GM23248 (cell line): Measurements from ENCODE around the gene SLC13A5. TPM values are rescaled to one million over a fixed set of nuclear protein-coding genes. Genes with fewer than 3 reads are reported as not detected.

Source experiments
- DNase-seq: peaks from one replicate; pipeline ENCODE4 v3.0.0-alpha.2; 2015
- H2AFZ ChIP-seq: fragments of 200-600 bp; sonication (generic); 2 replicates; pipeline ENCODE4 v1.6.1; 2016; ENCODE audit warnings: antibody characterized with exemption
- H3F3A ChIP-seq: fragments of 200-600 bp; sonication (generic); 2 replicates; pipeline ENCODE4 v1.6.1; 2016; ENCODE audit warnings: mild to moderate bottlenecking, antibody characterized with exemption, mixed run types; ENCODE audit not compliant: insufficient read depth
- H3K27ac ChIP-seq: fragments of 200-600 bp; sonication (generic); 2 replicates; pipeline ENCODE4 v1.5.1; 2016; ENCODE audit warnings: mild to moderate bottlenecking
- H3K27me3 ChIP-seq: fragments of 200-600 bp; sonication (generic); replicated peaks from 2 replicates; pipeline ENCODE4 v1.6.1; 2016; ENCODE audit warnings: mild to moderate bottlenecking; ENCODE audit not compliant: insufficient read depth
- H3K36me3 ChIP-seq: fragments of 200-600 bp; sonication (generic); 2 replicates; pipeline ENCODE4 v1.6.1; 2016; ENCODE audit warnings: low read depth, mild to moderate bottlenecking
- H3K4me1 ChIP-seq: fragments of 200-600 bp; sonication (generic); 2 replicates; pipeline ENCODE4 v1.6.1; 2016; ENCODE audit warnings: mild to moderate bottlenecking; ENCODE audit not compliant: insufficient read depth
- H3K4me2 ChIP-seq: fragments of 200-600 bp; sonication (generic); one replicate; pipeline ENCODE4 v1.6.1; 2016; ENCODE audit warnings: mild to moderate bottlenecking; ENCODE audit not compliant: unreplicated experiment
- H3K4me3 ChIP-seq: fragments of 200-600 bp; sonication (generic); 2 replicates; pipeline ENCODE4 v1.5.1; 2016; ENCODE audit warnings: mild to moderate bottlenecking
- H3K79me2 ChIP-seq: fragments of 200-600 bp; sonication (generic); 2 replicates; pipeline ENCODE4 v1.6.1; 2016; ENCODE audit warnings: mild to moderate bottlenecking; ENCODE audit not compliant: insufficient read depth
- H3K9ac ChIP-seq: fragments of 200-600 bp; sonication (generic); 2 replicates; pipeline ENCODE4 v1.6.1; 2016; ENCODE audit warnings: mild to moderate bottlenecking
- H3K9me2 ChIP-seq: fragments of 200-600 bp; sonication (generic); 2 replicates; pipeline ENCODE4 v1.6.1; 2016; ENCODE audit warnings: mixed run types, mild to moderate bottlenecking, moderate library complexity; ENCODE audit not compliant: insufficient read depth
- H3K9me3 ChIP-seq: fragments of 200-600 bp; sonication (generic); one replicate; pipeline ENCODE4 v1.6.1; 2017; ENCODE audit warnings: low read depth
- H4K20me1 ChIP-seq: fragments of 200-600 bp; sonication (generic); 2 replicates; pipeline ENCODE4 v1.6.0; 2016; ENCODE audit not compliant: insufficient read depth
- EZH2 ChIP-seq: fragments of 200-600 bp; sonication (generic); IDR thresholded peaks from 2 replicates; pipeline ENCODE4 v1.6.1; 2018; ENCODE audit warnings: antibody characterized with exemption, mild to moderate bottlenecking; ENCODE audit not compliant: insufficient read depth, poor library complexity, severe bottlenecking
- EZH2phosphoT487 ChIP-seq: fragments of 200-600 bp; sonication (generic); IDR thresholded peaks from 2 replicates; pipeline ENCODE4 v1.6.1; 2018; ENCODE audit warnings: antibody characterized with exemption, moderate library complexity, mild to moderate bottlenecking, low read depth; ENCODE audit not compliant: insufficient read depth
- WGBS, 2 experiments: methylation state at CpG; one replicate each; pipeline ENCODE4 v1.1.6; 2015 to 2017; ENCODE audit warnings: low lambda C conversion rate in 2 of 2, low coverage in 1 of 2; ENCODE audit errors: missing lambda C conversion rate in 2 of 2; 5-methylcytosine and 5-hydroxymethylcytosine counted together
- in situ Hi-C: fragments of 300-500 bp; cut with MboI; formaldehyde crosslinking; loops from 2 replicates; pipeline ENCODE4 v1.15.0; 2020
- polyA plus RNA-seq: library from polyadenylated mRNA; unstranded; fragments of >200 nt; fragmentation: Nextera tagmentation; extraction: Ambion mirVana; gene quantifications from 2 replicates; pipeline ENCODE4 v1.2.1, GENCODE V29; 2016
- total RNA-seq: library from RNA; depleted of rRNA; stranded (reverse); fragments of >200 nt; shearing (Covaris generic); gene quantifications from 2 replicates; pipeline ENCODE4 v1.2.3, GENCODE V29; 2014

SLC13A5 gene
- total and polyA plus RNA-seq, 2 experiments from 2014 or later, result not detected

- no peaks in the 10 kb centered on the region for H3K9me3 ChIP-seq
- no peaks in the 10 kb centered on the region for H3K27me3 ChIP-seq
- TF ChIP-seq EZH2 (no peak), EZH2phosphoT487 (no peak)
- H3K27ac ChIP-seq, result peak overlapping the region; percentile 36
- peaks cover 32% of the 10 kb centered on the region; the same call in 1 of the 2 replicates for H3K36me3 ChIP-seq
- H3K4me2 ChIP-seq, result peak overlapping the region; percentile 89
- no peak overlapping the region for H2AFZ ChIP-seq
- DNase-seq, result peak; percentile 93
- H3K4me3 ChIP-seq, result peak overlapping the region; percentile 91; the same call in 1 of the 2 replicates
- in situ Hi-C loops, result no loop called here
- peaks cover 10% of the 10 kb centered on the region; the same call in 1 of the 2 replicates for H4K20me1 ChIP-seq
- WGBS, 2 experiments, result 41 to 55% methylated on average over 5 of the region's 5 CpGs
- no peak overlapping the region for H3K9ac ChIP-seq
- no peaks in the 10 kb centered on the region for H3K9me2 ChIP-seq
- H3K79me2 ChIP-seq, result peaks cover 90% of the 10 kb centered on the region
- peaks cover 36% of the 10 kb centered on the region for H3K4me1 ChIP-seq
- H3F3A ChIP-seq, result peaks cover 48% of the 10 kb centered on the region
These were observed 69.6 kb downstream of the SLC13A5 start for GRCh38 chr17:6643451-6644125.

DNA sequence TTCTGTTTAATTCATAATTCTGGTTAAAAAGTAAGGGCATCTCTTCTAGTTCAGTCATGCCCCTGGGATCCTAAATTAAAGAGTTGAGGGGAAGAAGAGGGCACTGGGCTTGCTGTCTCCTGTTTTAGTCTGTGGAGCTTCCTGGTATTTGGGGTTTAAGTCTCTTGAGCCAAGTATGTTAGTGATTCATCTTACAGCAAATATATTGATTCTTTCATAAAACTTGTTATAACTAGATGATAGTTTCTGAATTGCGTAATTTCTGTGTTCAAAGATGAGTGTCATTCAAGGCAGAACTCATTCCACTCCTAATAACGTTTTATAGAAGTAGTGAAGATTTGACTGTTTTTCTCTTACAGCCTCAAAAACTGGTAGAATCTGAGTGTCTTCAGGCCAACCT, 70.6 kb downstream of the SLC13A5 start:
- no peaks in the 10 kb centered on the region for H3K9me2 ChIP-seq
- DNase-seq, result peak; percentile 47
- in situ Hi-C loops, result no loop called here
- peaks cover 27% of the 10 kb centered on the region; the same call in 1 of the 2 replicates for H3K36me3 ChIP-seq
- H3K27ac ChIP-seq, result peak overlapping the region; percentile 36
- 74 to 81% methylated on average over 2 of the region's 2 CpGs for WGBS, 2 experiments
- no peaks in the 10 kb centered on the region for H3K27me3 ChIP-seq
- H4K20me1 ChIP-seq, result peaks cover 10% of the 10 kb centered on the region; the same call in 1 of the 2 replicates
- H2AFZ ChIP-seq, result no peak overlapping the region
- peak overlapping the region; percentile 91 for H3K4me3 ChIP-seq
- peak overlapping the region; percentile 88 for H3K9ac ChIP-seq
- no peaks in the 10 kb centered on the region for H3K9me3 ChIP-seq
- H3K79me2 ChIP-seq, result peaks cover 90% of the 10 kb centered on the region
- TF ChIP-seq EZH2phosphoT487, result no peak
- peaks cover 48% of the 10 kb centered on the region for H3F3A ChIP-seq
- H3K4me2 ChIP-seq, result peak overlapping the region; percentile 89
- H3K4me1 ChIP-seq, result peaks cover 36% of the 10 kb centered on the region

GRCh38 chr17:6641247-6641863, 71.8 kb downstream of the SLC13A5 start:
- Histone ChIP-seq H3K79me2 (peaks cover 90% of the 10 kb centered on the region), H2AFZ (peak overlapping the region; percentile 89), H3F3A (peaks cover 48% of the 10 kb centered on the region), H4K20me1 (peaks cover 10% of the 10 kb centered on the region; the same call in 1 of the 2 replicates), H3K4me1 (peaks cover 36% of the 10 kb centered on the region), H3K27ac (peak overlapping the region; percentile 81), H3K4me2 (peak overlapping the region; percentile 89), H3K27me3 (no peaks in the 10 kb centered on the region), H3K9me2 (no peaks in the 10 kb centered on the region), H3K9me3 (no peaks in the 10 kb centered on the region), H3K36me3 (peaks cover 24% of the 10 kb centered on the region; the same call in 1 of the 2 replicates), H3K4me3 (peak overlapping the region; percentile 91), H3K9ac (peak overlapping the region; percentile 88)
- 2 to 3% methylated on average over 20 of the region's 20 CpGs for WGBS, 2 experiments
- in situ Hi-C loops, result no loop called here
- peak; percentile 57 for DNase-seq
- TF ChIP-seq EZH2phosphoT487, result no peak
- TF ChIP-seq EZH2, result no peak

- in situ Hi-C loops, result no loop called here
These were observed 72.5 kb downstream of the SLC13A5 start, which contains the start of the genes KIAA0753 and TXNDC17 for GRCh38 chr17:6640536-6641246. Gene KIAA0753, minus strand, starts transcription at chr17:6640711. Its CDS starts 5,608 bp downstream, at chr17:6635103. Gene TXNDC17, plus strand, starts transcription at chr17:6641060. Its CDS starts 23 bp downstream, at chr17:6641083.

More at GRCh38 chr17:6640536-6641246, 72.5 kb downstream of the SLC13A5 start, which contains the start of the genes KIAA0753 and TXNDC17:
- H2AFZ ChIP-seq, result peak within 1 kb of the TSS; percentile 89
- peak within 1 kb of the TSS; percentile 88 for H3K9ac ChIP-seq
- TF ChIP-seq EZH2phosphoT487 (no peak), EZH2 (no peak)
- H3K4me1 ChIP-seq, result peaks cover 34% of the 10 kb centered on the region
- H3K27me3 ChIP-seq, result no peaks in the 10 kb centered on the region
- H4K20me1 ChIP-seq, result peaks cover 10% of the 10 kb centered on the region; the same call in 1 of the 2 replicates
- no peaks in the 10 kb centered on the region for H3K9me3 ChIP-seq
- peaks cover 90% of the 10 kb centered on the region for H3K79me2 ChIP-seq
- peak within 1 kb of the TSS; percentile 91 for H3K4me3 ChIP-seq
- peaks cover 41% of the 10 kb centered on the region for H3F3A ChIP-seq
- peaks cover 19% of the 10 kb centered on the region; the same call in 1 of the 2 replicates for H3K36me3 ChIP-seq
- peak within 1 kb of the TSS; percentile 81 for H3K27ac ChIP-seq
- WGBS, 2 experiments, result 1% methylated on average over 46 to 49 of the region's 52 CpGs
- no peaks in the 10 kb centered on the region for H3K9me2 ChIP-seq
- peak within 1 kb of the TSS; percentile 89 for H3K4me2 ChIP-seq
- peak; percentile 96 for DNase-seq
